ENCODE data around the gene TRMT44. TPM values are rescaled to one million over a fixed set of nuclear protein-coding genes. Genes with fewer than 3 reads are reported as not detected.

Gene TRMT44
- total RNA-seq, 4 donors from 2014 or later, result 9.1 to 37.1 (median 22.5) TPM

- TF ChIP-seq CTCF (IDR thresholded peaks at IDR 0.05; ENCODE audit: low read depth), result no peak
Observed at GRCh38 chr4:8507196-8507570, 66.6 kb downstream of the TRMT44 start.

GRCh38 chr4:8507624-8508023, 67.0 kb downstream of the TRMT44 start:
- no peak for TF ChIP-seq CTCF (IDR thresholded peaks at IDR 0.05; ENCODE audit: low read depth)

- TF ChIP-seq CTCF (IDR thresholded peaks at IDR 0.05; ENCODE audit: low read depth), result no peak
Observed at GRCh38 chr4:8508266-8508665, 67.7 kb downstream of the TRMT44 start.

GRCh38 chr4:8508740-8509139, 68.2 kb downstream of the TRMT44 start:
- TF ChIP-seq CTCF (IDR thresholded peaks at IDR 0.05; ENCODE audit: low read depth), result no peak

GRCh38 chr4:8509311-8509950, 68.9 kb downstream of the TRMT44 start:
- no peak for TF ChIP-seq CTCF (IDR thresholded peaks at IDR 0.05; ENCODE audit: low read depth)

- TF ChIP-seq CTCF (IDR thresholded peaks at IDR 0.05; ENCODE audit: low read depth), result no peak
Observed at GRCh38 chr4:8510191-8510590, 69.6 kb downstream of the TRMT44 start.

GRCh38 chr4:8510611-8511285, 70.2 kb downstream of the TRMT44 start:
- TF ChIP-seq CTCF (IDR thresholded peaks at IDR 0.05; ENCODE audit: low read depth), result no peak
